ENCODE results near the gene EIF1.

GRCh38 chr17:41658846-41659245 is 29.8 kb upstream of the EIF1 start:
- TF ChIP-seq CTCF (IDR thresholded peaks at IDR 0.05; ENCODE audit: low read length) (no peak), EZH2 (IDR thresholded peaks at IDR 0.05; ENCODE audit: borderline replicate concordance, low read length) (no peak)

Measured in OCI-LY1 (cell line).